HG03025 (cell line): ENCODE measurements around the gene EPB41L5.
"Not testable (repeated sequence)": the region's sequence is repeated elsewhere in the genome, so short reads cannot be mapped to it uniquely, and the experiment has no call there.

Source experiments
- ATAC-seq: cut with Tn5 transposase; IDR thresholded peaks from one replicate; pipeline ENCODE4 v1.9.1; 2021; ENCODE audit warnings: mild to moderate bottlenecking, moderate library complexity; ENCODE audit not compliant: unreplicated experiment, low FRiP score

Gene EPB41L5

DNA sequence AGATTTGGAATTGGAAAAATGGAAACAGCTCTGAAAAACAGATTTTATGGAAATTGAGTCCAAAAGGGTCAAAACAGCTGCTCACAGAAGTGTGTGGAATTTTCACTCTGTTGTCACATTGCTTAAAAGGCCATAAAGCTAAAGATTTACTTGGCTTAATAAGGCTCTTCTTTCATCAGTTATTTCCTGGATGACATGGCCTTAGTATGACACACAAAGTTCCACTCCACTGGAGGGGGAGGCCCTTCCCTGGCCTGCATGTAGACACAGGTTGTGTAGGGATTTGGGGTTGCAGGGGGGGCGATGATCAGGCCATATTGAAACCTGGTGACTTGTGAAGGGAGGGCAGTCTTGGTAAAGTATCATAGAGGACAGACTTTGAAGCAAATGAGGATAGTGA, 176.3 kb downstream of the EPB41L5 start:
- no peak for ATAC-seq

GRCh38 chr2:120192280-120192679, 179.4 kb downstream of the EPB41L5 start:
- no peak for ATAC-seq

- no peak for ATAC-seq
These were observed 182.7 kb downstream of the EPB41L5 start for GRCh38 chr2:120195553-120195952.

DNA sequence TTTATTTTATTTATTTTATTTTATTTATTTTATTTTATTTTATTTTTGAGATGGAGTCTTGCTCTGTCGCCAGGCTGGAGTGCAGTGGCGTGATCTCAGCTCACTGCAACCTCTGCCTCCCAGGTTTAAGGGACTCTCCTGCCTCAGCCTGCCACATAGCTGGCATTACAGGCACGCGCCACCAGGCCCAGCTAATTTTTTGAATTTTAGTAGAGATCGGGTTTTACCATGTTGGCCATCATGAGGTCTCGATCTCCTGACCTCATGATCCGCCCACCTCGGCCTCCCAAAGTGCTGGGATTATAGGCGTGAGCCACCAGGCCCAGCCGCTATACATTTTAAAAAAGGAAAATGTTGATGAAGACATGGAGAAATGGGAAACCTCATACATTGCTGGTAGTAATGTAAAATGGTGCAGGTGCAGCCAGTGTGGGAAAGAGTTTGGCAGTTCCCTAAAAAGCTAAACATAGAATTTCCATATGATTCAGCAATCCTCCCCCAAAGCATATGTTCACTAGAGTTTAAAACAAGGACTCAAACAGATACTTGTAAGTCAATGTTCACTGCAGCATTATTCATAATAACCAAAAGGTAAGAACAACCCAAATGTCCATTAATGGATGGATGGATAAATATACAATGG, 187.1 kb downstream of the EPB41L5 start:
- ATAC-seq = not testable (repeated sequence)

DNA sequence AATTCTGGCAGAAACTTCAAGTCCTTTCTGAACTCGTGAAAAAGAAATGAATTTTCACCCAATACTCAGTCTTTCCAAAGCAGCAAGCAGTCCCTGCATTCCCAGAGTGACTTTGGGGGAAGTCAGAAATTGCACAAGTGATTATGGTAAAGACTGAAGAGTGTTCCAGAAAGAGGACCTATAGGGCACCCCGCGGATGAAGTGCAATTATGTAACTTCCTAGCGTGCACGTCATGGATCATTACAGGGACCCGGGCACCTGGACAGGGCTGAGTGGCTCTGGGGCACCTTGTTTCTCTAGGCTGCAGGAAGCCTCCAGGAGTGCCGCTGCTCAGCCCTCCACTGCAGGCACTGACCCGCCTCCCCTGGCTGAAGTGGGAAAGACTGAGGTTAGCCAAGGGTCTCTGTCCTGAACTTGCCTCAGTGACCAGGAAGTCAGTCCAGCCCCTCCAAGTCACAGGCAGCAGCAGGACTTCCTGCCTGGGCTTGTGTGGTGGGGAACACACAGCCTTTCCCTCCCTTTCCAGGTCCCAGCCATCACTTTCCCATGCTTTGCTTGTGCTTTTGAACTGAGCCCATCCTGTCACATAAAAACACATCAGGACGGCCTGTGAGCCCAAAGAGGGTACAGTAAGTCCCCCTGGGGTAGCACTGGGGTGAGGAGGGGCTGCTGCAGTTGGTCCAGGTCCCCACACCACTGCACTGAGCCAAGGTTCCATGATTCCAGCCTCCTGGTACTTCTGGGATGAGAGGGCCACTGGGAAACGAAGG, 190.6 kb downstream of the EPB41L5 start:
- no peak for ATAC-seq

DNA sequence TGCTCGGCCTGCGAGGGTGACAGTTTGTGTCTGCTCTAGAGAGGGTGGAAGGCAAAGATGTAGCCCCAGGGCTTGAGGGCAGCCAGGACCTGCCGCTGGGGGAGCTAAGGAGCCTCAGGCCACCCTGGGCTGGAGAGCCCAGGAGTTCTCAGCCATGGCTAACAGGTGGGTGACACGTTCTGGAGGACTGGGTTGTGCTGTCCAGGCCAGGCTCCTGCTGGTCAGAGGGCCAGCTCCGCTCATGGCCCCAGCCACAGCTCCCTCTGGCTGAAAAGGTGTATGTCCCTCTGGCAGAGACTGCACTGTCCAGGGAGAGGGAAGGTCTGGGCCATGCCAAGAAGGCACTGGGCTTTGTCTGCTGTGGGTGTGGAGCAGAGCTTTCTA, 191.1 kb downstream of the EPB41L5 start:
- no peak for ATAC-seq

DNA sequence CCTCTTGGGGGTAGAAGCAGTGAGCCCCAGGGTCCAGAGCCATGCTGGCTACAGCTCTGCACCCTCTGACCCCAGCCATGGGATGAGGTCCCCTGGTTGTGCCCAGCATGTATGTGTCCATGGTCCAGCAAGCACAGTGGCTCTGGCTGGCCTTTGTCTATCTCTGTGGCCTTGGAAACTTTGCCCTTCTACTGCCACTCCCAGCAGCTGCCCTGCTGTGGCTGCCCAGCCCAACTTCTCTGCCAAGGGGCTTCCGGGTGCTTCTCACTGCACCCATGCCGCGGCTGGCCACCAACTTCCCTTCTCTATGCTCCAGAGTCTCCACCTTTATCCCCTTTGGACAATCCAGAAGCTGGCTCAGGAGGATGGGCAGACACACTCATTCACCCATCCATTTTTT, 191.5 kb downstream of the EPB41L5 start:
- ATAC-seq = no peak

GRCh38 chr2:120204945-120205670, 192.2 kb downstream of the EPB41L5 start:
- no peak for ATAC-seq

DNA sequence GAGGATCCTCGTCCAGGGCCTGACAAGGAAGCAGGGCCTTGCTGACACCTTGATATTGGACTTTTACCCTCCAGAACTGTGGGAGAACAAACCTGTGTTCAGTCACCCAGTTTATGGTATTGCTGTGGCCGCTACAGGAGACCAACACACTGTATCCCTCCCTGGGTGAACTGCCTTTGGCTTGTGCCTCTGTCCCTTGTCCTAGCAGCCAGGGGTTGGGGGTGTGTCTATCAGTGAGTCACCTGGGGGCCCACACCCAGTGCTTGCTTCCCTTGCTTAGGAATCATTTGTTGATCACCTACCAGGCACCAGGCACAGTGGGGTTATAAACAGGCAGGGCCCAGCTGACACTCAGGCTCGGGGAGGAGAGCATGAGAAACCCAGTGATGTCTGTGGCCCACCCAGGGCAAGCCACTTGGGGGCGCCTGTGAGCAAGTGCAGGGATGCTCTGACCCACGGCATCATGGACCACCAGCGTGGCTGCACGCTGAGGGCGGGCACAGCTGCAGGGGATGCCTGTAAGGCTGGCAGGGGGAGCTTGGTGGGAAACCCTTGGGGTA, 193.2 kb downstream of the EPB41L5 start:
- no peak for ATAC-seq

DNA sequence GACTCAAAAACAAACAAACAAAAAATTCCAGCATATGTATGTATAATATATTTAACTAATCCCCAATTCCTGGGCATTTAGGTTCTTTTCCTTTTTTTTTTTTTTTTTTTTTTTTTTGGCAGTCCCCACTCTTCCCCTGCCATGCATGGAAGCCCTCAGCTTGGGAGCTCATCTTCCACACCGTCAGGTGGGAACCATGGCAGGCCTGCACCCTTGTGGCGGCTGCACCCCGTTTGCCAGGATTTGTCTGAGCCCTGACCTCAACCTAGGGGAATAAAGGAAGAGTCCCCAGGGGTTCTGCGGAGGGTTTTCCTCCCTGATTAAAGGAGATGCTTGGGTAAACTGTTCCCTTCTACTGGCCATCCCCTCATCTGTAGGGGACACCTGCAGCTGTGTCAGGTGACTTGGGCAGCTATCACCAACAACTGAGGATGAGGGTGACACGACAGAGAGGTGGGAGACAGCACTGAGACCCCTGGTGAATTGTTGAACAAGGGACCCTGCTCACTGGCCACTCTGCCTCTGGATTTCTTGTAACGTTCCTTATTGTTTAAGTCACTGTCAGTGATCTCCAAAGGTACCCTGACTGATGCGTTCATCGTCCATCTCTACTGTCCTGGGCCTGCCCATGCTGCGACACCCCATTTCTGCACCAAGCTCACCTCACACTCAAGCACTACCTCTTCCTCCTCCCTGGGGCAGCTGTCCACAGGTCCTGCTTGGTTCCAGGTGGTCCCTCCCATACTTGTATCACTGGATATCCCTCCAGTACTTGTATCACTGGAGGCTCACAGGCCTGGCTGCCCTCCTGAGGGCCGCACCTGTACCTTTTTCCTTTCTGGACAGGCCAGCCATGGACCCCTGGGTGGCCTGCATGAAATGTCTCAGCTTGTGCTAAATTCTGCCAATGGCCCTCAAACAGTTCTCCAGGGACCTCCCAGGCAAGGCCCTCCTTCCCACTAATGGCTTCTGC, 195.8 kb downstream of the EPB41L5 start:
- ATAC-seq = no peak

DNA sequence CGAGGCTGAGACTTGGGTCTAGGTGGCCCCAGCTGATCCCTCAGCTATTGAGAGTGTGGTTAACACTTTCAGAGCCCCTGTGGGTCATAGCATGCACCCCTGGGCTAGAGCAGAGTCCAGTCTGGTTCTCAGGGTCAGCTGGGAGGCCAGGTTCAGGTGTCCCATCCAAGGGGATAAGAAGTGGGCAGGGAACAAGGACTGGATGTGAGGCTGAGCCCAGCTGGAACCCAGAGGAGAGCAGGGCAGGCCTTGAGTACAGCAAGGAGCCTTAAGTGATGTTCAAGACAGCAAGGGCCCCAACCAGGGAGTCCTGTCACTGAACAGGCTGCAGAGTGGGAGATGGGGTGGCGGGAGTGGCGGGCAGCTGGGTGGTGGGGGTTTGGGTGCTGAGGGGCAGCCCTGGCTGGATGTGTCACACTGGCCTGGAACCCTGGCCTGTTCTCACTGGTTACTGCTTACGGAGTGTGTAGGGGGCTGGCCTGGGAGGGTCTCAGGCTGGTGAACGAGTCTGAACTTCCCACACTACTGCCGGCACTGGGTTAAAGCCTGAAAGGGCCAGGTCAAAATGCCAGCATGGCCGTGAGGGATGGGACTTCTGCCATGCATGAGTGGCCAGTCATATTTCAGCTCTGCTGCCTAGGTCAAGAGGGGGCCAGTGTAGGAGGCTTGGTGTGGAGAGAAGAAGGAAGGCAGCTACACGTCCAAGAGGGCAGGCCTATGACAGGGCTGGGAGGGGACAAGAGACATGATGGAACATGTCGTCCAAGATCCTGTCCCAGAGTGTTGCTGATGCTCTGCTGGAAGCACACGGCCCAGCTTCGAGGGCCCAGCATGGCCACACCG, 196.8 kb downstream of the EPB41L5 start:
- no peak for ATAC-seq

DNA sequence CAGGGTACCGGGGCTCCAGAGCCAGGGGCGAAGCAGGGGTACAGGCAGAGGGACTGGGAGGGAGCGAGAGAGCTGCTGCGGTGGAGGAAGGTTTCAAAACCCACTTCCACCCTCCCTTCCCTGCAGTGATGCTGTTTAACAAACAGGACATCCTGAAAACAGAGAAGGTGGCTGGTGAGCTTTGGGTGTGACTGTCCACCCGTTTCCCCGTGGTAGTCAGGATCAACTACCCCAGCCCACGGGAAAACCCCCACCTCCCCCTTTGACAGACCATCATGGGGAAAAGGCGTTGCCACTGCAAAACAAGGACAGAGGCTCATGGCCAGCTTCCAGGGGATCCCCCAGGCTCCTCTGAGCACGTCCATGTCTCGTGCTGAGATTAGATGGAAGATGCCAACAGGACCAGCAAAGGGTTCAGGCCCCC, 197.4 kb downstream of the EPB41L5 start:
- no peak for ATAC-seq

- no peak for ATAC-seq
These were observed 205.3 kb downstream of the EPB41L5 start for GRCh38 chr2:120218181-120218580.

- ATAC-seq = no peak
These were observed 206.4 kb downstream of the EPB41L5 start for GRCh38 chr2:120219291-120219690.

GRCh38 chr2:120219766-120220165, 206.9 kb downstream of the EPB41L5 start:
- no peak for ATAC-seq

GRCh38 chr2:120220756-120221155, 207.9 kb downstream of the EPB41L5 start:
- no peak for ATAC-seq

DNA sequence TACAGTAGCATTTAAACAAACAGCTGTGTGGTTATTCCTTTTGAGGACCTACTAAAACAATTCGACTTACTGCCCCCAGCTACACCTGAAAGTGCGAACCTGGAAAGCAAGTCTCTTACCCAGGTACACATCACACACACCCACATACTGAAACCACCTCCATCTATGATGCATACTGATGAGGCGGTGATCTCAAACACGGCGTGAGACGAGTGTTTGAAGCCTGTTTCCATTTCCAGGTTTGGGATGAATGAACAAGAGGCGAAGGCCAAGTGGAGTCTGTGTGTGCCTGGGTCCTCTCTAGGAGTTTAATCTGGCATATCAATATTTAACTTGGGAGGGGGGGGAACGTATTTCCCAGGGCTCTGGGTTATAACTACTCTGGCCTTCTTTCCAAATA, 208.7 kb downstream of the EPB41L5 start:
- no peak for ATAC-seq

DNA sequence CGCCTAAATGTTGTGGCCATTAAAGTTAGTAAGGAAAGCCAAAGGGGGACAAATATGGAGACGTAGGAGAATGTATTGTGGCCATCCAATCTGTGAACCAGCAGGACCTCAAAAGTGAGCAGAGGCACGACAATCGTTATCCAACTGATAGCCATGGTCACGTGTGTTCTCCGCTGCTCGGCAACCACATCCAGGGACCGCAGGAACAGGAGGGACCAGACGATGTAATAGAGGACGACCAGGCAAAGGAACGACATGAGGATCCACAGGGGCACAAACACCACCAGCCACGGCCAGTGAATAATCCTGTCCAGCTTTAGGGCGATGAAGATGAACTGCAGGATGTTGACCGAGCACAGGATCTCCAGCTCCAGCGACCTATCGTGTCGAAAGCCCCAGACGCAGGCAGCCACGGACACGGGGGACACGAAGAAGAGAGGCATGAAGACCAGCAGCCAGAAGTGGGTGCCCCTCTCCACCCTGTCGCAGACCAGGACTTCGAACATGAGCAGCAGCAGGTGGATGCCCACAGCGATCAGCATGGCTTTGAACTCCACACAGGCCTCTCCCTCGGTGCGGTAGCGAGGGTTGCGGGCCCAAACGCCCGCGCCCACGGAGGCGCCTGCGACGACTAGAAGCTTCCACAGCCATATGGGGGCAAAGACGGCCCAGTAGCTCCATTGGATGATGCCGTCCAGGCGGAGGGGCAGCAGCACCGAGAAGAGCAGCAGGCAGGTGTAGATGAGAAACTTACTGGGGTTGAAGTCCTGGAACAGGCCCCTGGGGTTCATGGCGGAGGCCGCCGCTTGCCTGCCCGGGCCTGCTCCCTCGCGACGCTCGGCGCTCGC, 209.5 kb downstream of the EPB41L5 start:
- ATAC-seq = no peak
